ENCODE results near the gene SERGEF. TPM values are rescaled to one million over a fixed set of nuclear protein-coding genes. Genes with fewer than 3 reads are reported as not detected.

The SERGEF gene
- total and polyA plus RNA-seq, 10 of the 15 experiments (the other 5 are each of a cell fraction or from before 2014, with no cell fraction given) = 14.6 to 27.8 (median 22.4) TPM

DNA sequence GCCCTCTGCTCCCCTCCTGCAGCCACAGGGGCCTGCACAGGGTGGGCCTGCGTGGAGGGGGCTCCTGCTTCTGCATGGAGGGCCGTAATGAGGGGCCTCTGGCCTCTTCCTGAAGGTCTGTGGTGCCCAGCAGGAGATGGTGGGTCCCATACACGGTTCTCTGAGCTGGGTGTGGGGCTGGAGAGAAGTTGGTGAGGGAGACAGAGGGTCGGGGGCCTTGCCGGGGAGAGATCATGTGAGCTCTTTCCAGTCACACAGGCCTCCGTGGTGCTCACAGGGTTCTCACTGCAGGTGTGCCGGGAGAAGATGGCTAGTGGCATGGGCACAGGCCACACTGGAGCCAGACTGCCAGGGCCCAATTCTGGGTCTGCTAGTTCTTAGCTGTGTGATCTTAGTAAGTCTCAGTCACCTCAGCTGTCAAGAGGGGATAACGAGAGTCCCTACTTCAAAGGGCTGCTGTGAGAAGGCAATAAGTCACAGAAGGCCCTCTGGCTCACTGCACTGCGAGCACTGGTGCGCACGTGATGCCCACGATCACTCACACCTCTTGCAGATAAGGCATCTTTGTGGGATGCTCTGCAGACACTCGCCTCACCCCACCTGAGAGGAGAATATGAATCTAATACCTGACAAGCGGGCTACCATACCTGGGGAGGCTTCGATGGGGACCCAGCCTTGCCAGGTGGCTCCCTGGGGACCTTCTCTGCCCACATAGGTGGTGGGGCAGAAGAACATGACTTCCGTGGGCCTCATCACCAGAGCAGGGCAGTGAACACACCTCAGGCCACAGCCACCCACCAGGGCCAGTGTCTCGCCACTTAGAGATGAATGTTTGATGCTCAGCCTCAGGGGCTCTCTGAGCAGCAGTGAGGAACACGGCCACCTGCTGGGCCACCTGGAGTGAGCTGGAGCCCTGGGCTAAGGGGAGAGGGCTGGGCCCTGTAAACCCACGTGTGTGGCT lies 263.8 kb downstream of the SERGEF start:
- intact Hi-C loops (cut with micrococcal nuclease; ENCODE audit: unreplicated experiment) = no loop called here
- TF ChIP-seq ZNF384 (IDR thresholded peaks at IDR 0.05; ENCODE audit: borderline replicate concordance, low read depth, low read length) (no peak), KAT2A (conservative IDR thresholded peaks at IDR 0.05; ENCODE audit: control insufficient read depth, low read depth, low read length) (no peak), ATF7 (IDR thresholded peaks at IDR 0.05; ENCODE audit: low read depth) (no peak), NFXL1 (IDR thresholded peaks at IDR 0.05; ENCODE audit: borderline replicate concordance) (no peak), ZNF24 (IDR thresholded peaks at IDR 0.05) (no peak), EZH2 (IDR thresholded peaks at IDR 0.05; ENCODE audit: borderline replicate concordance, control insufficient read depth, low read depth, low read length) (no peak), CREM (IDR thresholded peaks at IDR 0.05; ENCODE audit: low read depth) (no peak), RB1 (IDR thresholded peaks at IDR 0.05; ENCODE audit: borderline replicate concordance) (no peak), FOXK2 (IDR thresholded peaks at IDR 0.05) (no peak), ZZZ3 (IDR thresholded peaks at IDR 0.05; ENCODE audit: control insufficient read depth, insufficient read length, low read depth) (no peak), MYB (IDR thresholded peaks at IDR 0.05; ENCODE audit: borderline replicate concordance, low read depth, low read length) (no peak)
- TF ChIP-seq, protein P1, sequence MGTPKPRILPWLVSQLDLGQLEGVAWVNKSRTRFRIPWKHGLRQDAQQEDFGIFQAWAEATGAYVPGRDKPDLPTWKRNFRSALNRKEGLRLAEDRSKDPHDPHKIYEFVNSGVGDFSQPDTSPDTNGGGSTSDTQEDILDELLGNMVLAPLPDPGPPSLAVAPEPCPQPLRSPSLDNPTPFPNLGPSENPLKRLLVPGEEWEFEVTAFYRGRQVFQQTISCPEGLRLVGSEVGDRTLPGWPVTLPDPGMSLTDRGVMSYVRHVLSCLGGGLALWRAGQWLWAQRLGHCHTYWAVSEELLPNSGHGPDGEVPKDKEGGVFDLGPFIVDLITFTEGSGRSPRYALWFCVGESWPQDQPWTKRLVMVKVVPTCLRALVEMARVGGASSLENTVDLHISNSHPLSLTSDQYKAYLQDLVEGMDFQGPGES (IDR thresholded peaks at IDR 0.05) = no peak
- TF ChIP-seq, protein P2, sequence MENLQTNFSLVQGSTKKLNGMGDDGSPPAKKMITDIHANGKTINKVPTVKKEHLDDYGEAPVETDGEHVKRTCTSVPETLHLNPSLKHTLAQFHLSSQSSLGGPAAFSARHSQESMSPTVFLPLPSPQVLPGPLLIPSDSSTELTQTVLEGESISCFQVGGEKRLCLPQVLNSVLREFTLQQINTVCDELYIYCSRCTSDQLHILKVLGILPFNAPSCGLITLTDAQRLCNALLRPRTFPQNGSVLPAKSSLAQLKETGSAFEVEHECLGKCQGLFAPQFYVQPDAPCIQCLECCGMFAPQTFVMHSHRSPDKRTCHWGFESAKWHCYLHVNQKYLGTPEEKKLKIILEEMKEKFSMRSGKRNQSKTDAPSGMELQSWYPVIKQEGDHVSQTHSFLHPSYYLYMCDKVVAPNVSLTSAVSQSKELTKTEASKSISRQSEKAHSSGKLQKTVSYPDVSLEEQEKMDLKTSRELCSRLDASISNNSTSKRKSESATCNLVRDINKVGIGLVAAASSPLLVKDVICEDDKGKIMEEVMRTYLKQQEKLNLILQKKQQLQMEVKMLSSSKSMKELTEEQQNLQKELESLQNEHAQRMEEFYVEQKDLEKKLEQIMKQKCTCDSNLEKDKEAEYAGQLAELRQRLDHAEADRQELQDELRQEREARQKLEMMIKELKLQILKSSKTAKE (IDR thresholded peaks at IDR 0.05; ENCODE audit: low read depth, poor library complexity, severe bottlenecking) = no peak
- TF ChIP-seq, protein P3, sequence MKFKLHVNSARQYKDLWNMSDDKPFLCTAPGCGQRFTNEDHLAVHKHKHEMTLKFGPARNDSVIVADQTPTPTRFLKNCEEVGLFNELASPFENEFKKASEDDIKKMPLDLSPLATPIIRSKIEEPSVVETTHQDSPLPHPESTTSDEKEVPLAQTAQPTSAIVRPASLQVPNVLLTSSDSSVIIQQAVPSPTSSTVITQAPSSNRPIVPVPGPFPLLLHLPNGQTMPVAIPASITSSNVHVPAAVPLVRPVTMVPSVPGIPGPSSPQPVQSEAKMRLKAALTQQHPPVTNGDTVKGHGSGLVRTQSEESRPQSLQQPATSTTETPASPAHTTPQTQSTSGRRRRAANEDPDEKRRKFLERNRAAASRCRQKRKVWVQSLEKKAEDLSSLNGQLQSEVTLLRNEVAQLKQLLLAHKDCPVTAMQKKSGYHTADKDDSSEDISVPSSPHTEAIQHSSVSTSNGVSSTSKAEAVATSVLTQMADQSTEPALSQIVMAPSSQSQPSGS (IDR thresholded peaks at IDR 0.05; ENCODE audit: low read length) = no peak
- TF ChIP-seq, protein P4, sequence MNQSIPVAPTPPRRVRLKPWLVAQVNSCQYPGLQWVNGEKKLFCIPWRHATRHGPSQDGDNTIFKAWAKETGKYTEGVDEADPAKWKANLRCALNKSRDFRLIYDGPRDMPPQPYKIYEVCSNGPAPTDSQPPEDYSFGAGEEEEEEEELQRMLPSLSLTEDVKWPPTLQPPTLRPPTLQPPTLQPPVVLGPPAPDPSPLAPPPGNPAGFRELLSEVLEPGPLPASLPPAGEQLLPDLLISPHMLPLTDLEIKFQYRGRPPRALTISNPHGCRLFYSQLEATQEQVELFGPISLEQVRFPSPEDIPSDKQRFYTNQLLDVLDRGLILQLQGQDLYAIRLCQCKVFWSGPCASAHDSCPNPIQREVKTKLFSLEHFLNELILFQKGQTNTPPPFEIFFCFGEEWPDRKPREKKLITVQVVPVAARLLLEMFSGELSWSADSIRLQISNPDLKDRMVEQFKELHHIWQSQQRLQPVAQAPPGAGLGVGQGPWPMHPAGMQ (IDR thresholded peaks at IDR 0.05; ENCODE audit: borderline replicate concordance) = no peak
- TF ChIP-seq, protein P5, sequence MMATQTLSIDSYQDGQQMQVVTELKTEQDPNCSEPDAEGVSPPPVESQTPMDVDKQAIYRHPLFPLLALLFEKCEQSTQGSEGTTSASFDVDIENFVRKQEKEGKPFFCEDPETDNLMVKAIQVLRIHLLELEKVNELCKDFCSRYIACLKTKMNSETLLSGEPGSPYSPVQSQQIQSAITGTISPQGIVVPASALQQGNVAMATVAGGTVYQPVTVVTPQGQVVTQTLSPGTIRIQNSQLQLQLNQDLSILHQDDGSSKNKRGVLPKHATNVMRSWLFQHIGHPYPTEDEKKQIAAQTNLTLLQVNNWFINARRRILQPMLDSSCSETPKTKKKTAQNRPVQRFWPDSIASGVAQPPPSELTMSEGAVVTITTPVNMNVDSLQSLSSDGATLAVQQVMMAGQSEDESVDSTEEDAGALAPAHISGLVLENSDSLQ (IDR thresholded peaks at IDR 0.05) = no peak

More for the DNA sequence above, 263.8 kb downstream of the SERGEF start:
- H3K27ac ChIP-seq (ENCODE audit: control insufficient read depth, insufficient read depth) = no peak overlapping the region
- RAD21 ChIA-PET (ENCODE audit: unreplicated experiment) = no interaction called here
- no peaks in the 10 kb centered on the region for H3K36me3 ChIP-seq (ENCODE audit: control insufficient read depth in 2 of 2, insufficient read depth in 2 of 2, low read length in 1 of 2)
- ATAC-seq (no peak; the same call in 2 of the 3 replicates), FAIRE-seq (no peak), DNase-seq (ENCODE audit: low read depth, low spot score) (no peak)
- WGBS (ENCODE audit: insufficient coverage, insufficient replicate concordance, low lambda C conversion rate, missing lambda C conversion rate) = 15% methylated on average over 19 of the region's 19 CpGs
- H4K20me1 ChIP-seq (ENCODE audit: control insufficient read depth, insufficient read depth) = no peaks in the 10 kb centered on the region
- peaks cover 0 to 1% of the 10 kb centered on the region in 2 experiments; a peak in 2 of 4 replicates for H3K27me3 ChIP-seq (replicated peaks in 1 of 2; ENCODE audit: control insufficient read depth in 2 of 2, insufficient read depth in 2 of 2, low read length in 1 of 2)
- in situ Hi-C loops (cut with MboI) = no loop called here
- no peaks in the 10 kb centered on the region for H3K4me1 ChIP-seq (ENCODE audit: control insufficient read depth, insufficient read depth, low read length)
- H2AFZ ChIP-seq (ENCODE audit: control insufficient read depth, low read depth, low read length) = no peak overlapping the region
- CTCF ChIA-PET = interaction anchor here (0.9 to 1.4 kb wide), 2 partner anchors 9 to 18 kb away, joined by 4 to 6 read pairs; no protein-coding TSS in a partner anchor
- no peaks in the 10 kb centered on the region for H3K9me3 ChIP-seq (replicated peaks; ENCODE audit: control insufficient read depth, insufficient read depth, low read length)
- SMC1A ChIA-PET (ENCODE audit: uncharacterized antibody, unreplicated experiment) = no interaction called here
- POLR2A ChIA-PET = no interaction called here
- no peak overlapping the region for H3K4me2 ChIP-seq (ENCODE audit: control insufficient read depth, insufficient read depth)
- no TSS peak for BruUV-seq (replicated peaks)
- no peaks in the 10 kb centered on the region for H3K79me2 ChIP-seq (ENCODE audit: control insufficient read depth, insufficient read depth, low read length)
- H3K9ac ChIP-seq (ENCODE audit: control insufficient read depth, insufficient read depth, low read length) = no peak overlapping the region
- no peak overlapping the region for H3K4me3 ChIP-seq
